Limb (tissue), 2 donors: ENCODE measurements around the gene TMPRSS9.
A peak's percentile ranks its signal among the peaks of the same experiment; 100 is the strongest.

ENCODE experiments used
- DNase-seq, 2 donors: peaks; one replicate each; pipeline ENCODE4 v3.0.0-alpha.2; 2016; ENCODE audit errors: extremely low spot score in 2 of 2

Gene TMPRSS9

GRCh38 chr19:2359992-2360685 lies at the start of gene TMPRSS9:
Gene TMPRSS9 (plus strand): TSS chr19:2360265. CDS start chr19:2389786, 29,521 bp downstream.
- DNase-seq, result no peak

- no peak for DNase-seq
These were observed 49.0 kb upstream of the TMPRSS9 start for GRCh38 chr19:2311093-2311492.

- no peak for DNase-seq
These were observed 47.1 kb upstream of the TMPRSS9 start for GRCh38 chr19:2312820-2313501.

- no peak for DNase-seq
These were observed 44.8 kb upstream of the TMPRSS9 start for GRCh38 chr19:2315121-2315817.

- DNase-seq, result peak in 1 of 2 donors; percentile 70
These were observed 44.2 kb upstream of the TMPRSS9 start for GRCh38 chr19:2315818-2316353.

GRCh38 chr19:2317300-2317699 lies 42.8 kb upstream of the TMPRSS9 start:
- DNase-seq, result no peak

GRCh38 chr19:2317756-2318155 lies 42.3 kb upstream of the TMPRSS9 start:
- no peak for DNase-seq

GRCh38 chr19:2318923-2319322 lies 41.1 kb upstream of the TMPRSS9 start:
- no peak for DNase-seq

GRCh38 chr19:2319551-2319950 lies 40.5 kb upstream of the TMPRSS9 start:
- DNase-seq, result no peak

GRCh38 chr19:2320049-2320448 lies 40.0 kb upstream of the TMPRSS9 start:
- DNase-seq, result no peak

GRCh38 chr19:2320939-2321338 lies 39.1 kb upstream of the TMPRSS9 start:
- no peak for DNase-seq

- DNase-seq, result no peak
These were observed 38.3 kb upstream of the TMPRSS9 start for GRCh38 chr19:2321565-2322283.

GRCh38 chr19:2323707-2324106 lies 36.4 kb upstream of the TMPRSS9 start:
- no peak for DNase-seq

- no peak for DNase-seq
These were observed 35.7 kb upstream of the TMPRSS9 start for GRCh38 chr19:2324220-2324948.

- DNase-seq, result no peak
These were observed 34.6 kb upstream of the TMPRSS9 start for GRCh38 chr19:2325281-2326046.

- no peak for DNase-seq
These were observed 33.2 kb upstream of the TMPRSS9 start for GRCh38 chr19:2326699-2327360.

GRCh38 chr19:2327773-2328400 lies 32.2 kb upstream of the TMPRSS9 start:
- DNase-seq, result no peak

GRCh38 chr19:2328401-2329148 lies 31.5 kb upstream of the TMPRSS9 start, which contains the start of the genes LSM7 and SPPL2B:
Gene LSM7 (minus strand): TSS chr19:2328586. CDS start chr19:2328566, 20 bp downstream.
Gene SPPL2B (plus strand): TSS chr19:2328684. CDS start chr19:2328710, 26 bp downstream.
- peak; percentile 91 to 95 for DNase-seq
